ENCODE measurements around the gene IL18R1. TPM values are rescaled to one million over a fixed set of nuclear protein-coding genes. Genes with fewer than 3 reads are reported as not detected.

IL18R1 gene
- total and polyA plus RNA-seq, 9 of the 15 experiments (the other 6 are each of a cell fraction or from before 2014, with no cell fraction given): 0.55 to 10.0 (median 2.5) TPM

GRCh38 chr2:102335871-102336366 is 19.7 kb upstream of the IL18R1 start (continued):
- TF ChIP-seq SPI1 (IDR thresholded peaks at IDR 0.05; ENCODE audit: borderline replicate concordance, low read depth, low read length) (peak; percentile 37; the same call in 1 of the 2 replicates), POLR2G (IDR thresholded peaks at IDR 0.05; ENCODE audit: low read depth, low read length) (no peak), CBX5 (IDR thresholded peaks at IDR 0.05; ENCODE audit: borderline replicate concordance, low read depth) (peak; percentile 59; the same call in 1 of the 2 replicates), ZNF41 (CRISPR knock-in tag; conservative IDR thresholded peaks at IDR 0.05) (no peak), ZNF280B (CRISPR knock-in tag; IDR thresholded peaks at IDR 0.05) (no peak), MAFG (tag; conservative IDR thresholded peaks at IDR 0.05) (no peak), TOE1 (IDR thresholded peaks at IDR 0.05; ENCODE audit: borderline replicate concordance) (peak; percentile 56; the same call in 1 of the 2 replicates), TOE1 (CRISPR knock-in tag; IDR thresholded peaks at IDR 0.05; ENCODE audit: borderline replicate concordance, low read depth) (no peak), PTTG1 (tag; IDR thresholded peaks at IDR 0.05; ENCODE audit: low read depth) (no peak), PHB (CRISPR knock-in tag; IDR thresholded peaks at IDR 0.05) (no peak), TAL1 (IDR thresholded peaks at IDR 0.05) (peak; percentile 94), ZNF395 (CRISPR knock-in tag; IDR thresholded peaks at IDR 0.05) (peak; percentile 93; the same call in 1 of the 2 replicates)
- TF ChIP-seq, protein P1, sequence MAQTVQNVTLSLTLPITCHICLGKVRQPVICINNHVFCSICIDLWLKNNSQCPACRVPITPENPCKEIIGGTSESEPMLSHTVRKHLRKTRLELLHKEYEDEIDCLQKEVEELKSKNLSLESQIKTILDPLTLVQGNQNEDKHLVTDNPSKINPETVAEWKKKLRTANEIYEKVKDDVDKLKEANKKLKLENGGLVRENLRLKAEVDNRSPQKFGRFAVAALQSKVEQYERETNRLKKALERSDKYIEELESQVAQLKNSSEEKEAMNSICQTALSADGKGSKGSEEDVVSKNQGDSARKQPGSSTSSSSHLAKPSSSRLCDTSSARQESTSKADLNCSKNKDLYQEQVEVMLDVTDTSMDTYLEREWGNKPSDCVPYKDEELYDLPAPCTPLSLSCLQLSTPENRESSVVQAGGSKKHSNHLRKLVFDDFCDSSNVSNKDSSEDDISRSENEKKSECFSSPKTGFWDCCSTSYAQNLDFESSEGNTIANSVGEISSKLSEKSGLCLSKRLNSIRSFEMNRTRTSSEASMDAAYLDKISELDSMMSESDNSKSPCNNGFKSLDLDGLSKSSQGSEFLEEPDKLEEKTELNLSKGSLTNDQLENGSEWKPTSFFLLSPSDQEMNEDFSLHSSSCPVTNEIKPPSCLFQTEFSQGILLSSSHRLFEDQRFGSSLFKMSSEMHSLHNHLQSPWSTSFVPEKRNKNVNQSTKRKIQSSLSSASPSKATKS (CRISPR knock-in tag; IDR thresholded peaks at IDR 0.05): no peak
- TF ChIP-seq, protein P2, sequence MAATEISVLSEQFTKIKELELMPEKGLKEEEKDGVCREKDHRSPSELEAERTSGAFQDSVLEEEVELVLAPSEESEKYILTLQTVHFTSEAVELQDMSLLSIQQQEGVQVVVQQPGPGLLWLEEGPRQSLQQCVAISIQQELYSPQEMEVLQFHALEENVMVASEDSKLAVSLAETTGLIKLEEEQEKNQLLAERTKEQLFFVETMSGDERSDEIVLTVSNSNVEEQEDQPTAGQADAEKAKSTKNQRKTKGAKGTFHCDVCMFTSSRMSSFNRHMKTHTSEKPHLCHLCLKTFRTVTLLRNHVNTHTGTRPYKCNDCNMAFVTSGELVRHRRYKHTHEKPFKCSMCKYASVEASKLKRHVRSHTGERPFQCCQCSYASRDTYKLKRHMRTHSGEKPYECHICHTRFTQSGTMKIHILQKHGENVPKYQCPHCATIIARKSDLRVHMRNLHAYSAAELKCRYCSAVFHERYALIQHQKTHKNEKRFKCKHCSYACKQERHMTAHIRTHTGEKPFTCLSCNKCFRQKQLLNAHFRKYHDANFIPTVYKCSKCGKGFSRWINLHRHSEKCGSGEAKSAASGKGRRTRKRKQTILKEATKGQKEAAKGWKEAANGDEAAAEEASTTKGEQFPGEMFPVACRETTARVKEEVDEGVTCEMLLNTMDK (IDR thresholded peaks at IDR 0.05; ENCODE audit: borderline replicate concordance, insufficient read depth, low read depth, low read length, poor library complexity, severe bottlenecking): no peak
- TF ChIP-seq, protein P3, sequence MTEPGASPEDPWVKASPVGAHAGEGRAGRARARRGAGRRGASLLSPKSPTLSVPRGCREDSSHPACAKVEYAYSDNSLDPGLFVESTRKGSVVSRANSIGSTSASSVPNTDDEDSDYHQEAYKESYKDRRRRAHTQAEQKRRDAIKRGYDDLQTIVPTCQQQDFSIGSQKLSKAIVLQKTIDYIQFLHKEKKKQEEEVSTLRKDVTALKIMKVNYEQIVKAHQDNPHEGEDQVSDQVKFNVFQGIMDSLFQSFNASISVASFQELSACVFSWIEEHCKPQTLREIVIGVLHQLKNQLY (CRISPR knock-in tag; conservative IDR thresholded peaks at IDR 0.05): no peak
- TF ChIP-seq, protein P4, sequence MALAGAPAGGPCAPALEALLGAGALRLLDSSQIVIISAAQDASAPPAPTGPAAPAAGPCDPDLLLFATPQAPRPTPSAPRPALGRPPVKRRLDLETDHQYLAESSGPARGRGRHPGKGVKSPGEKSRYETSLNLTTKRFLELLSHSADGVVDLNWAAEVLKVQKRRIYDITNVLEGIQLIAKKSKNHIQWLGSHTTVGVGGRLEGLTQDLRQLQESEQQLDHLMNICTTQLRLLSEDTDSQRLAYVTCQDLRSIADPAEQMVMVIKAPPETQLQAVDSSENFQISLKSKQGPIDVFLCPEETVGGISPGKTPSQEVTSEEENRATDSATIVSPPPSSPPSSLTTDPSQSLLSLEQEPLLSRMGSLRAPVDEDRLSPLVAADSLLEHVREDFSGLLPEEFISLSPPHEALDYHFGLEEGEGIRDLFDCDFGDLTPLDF (CRISPR knock-in tag; IDR thresholded peaks at IDR 0.05): no peak

Measured in K562 (cell line).